ENCODE results near the gene DUOX2.
"Not testable (repeated sequence)": the region's sequence is repeated elsewhere in the genome, so short reads cannot be mapped to it uniquely, and the experiment has no call there.

DUOX2 gene

GRCh38 chr15:45137703-45138102 is 23.7 kb upstream of the DUOX2 start:
- peaks cover 3% of the 10 kb centered on the region for H3K4me1 ChIP-seq (ENCODE audit: insufficient read depth, insufficient read length)
- no peak overlapping the region for H3K9ac ChIP-seq (ENCODE audit: insufficient read length, low read depth)
- no peak for DNase-seq (ENCODE audit: low read depth, low spot score)
- peaks cover 4% of the 10 kb centered on the region for H3K36me3 ChIP-seq (ENCODE audit: insufficient read depth, insufficient read length, low read length)
- H3K4me3 ChIP-seq (ENCODE audit: insufficient read length, low read depth): no peak overlapping the region
- no peaks in the 10 kb centered on the region for H3K27me3 ChIP-seq (ENCODE audit: insufficient read depth, insufficient read length)
- TF ChIP-seq YY1 (IDR thresholded peaks at IDR 0.05; ENCODE audit: insufficient read depth, insufficient read length) (no peak), SUZ12 (IDR thresholded peaks at IDR 0.05; ENCODE audit: extremely low read depth, insufficient read depth, insufficient read length) (no peak), ZNF274 (IDR thresholded peaks at IDR 0.05; ENCODE audit: low read depth, low read length) (no peak)
- no peaks in the 10 kb centered on the region for H3K9me3 ChIP-seq (ENCODE audit: insufficient read depth, low read length)

- H3K4me3 ChIP-seq (ENCODE audit: insufficient read length, low read depth): no peak overlapping the region
- no peak for DNase-seq (ENCODE audit: low read depth, low spot score)
These were observed 22.4 kb upstream of the DUOX2 start for GRCh38 chr15:45136378-45136764.

GRCh38 chr15:45135705-45136377 is 21.9 kb upstream of the DUOX2 start:
- not testable (repeated sequence) for DNase-seq (ENCODE audit: low read depth, low spot score); H3K4me3 ChIP-seq (ENCODE audit: insufficient read length, low read depth); H3K9ac ChIP-seq (ENCODE audit: insufficient read length, low read depth); H3K9me3 ChIP-seq (ENCODE audit: insufficient read depth, low read length); H3K36me3 ChIP-seq (ENCODE audit: insufficient read depth, insufficient read length, low read length); H3K4me1 ChIP-seq (ENCODE audit: insufficient read depth, insufficient read length); H3K27me3 ChIP-seq (ENCODE audit: insufficient read depth, insufficient read length)

More at GRCh38 chr15:45136378-45136764, 22.4 kb upstream of the DUOX2 start:
- Histone ChIP-seq H3K4me1 (ENCODE audit: insufficient read depth, insufficient read length) (peaks cover 3% of the 10 kb centered on the region), H3K9me3 (ENCODE audit: insufficient read depth, low read length) (no peaks in the 10 kb centered on the region), H3K27me3 (ENCODE audit: insufficient read depth, insufficient read length) (peaks cover under 1% of the 10 kb centered on the region), H3K9ac (ENCODE audit: insufficient read length, low read depth) (no peak overlapping the region), H3K36me3 (ENCODE audit: insufficient read depth, insufficient read length, low read length) (peaks cover 2% of the 10 kb centered on the region)
- TF ChIP-seq ZNF274 (IDR thresholded peaks at IDR 0.05; ENCODE audit: low read depth, low read length): no peak
- TF ChIP-seq SUZ12 (IDR thresholded peaks at IDR 0.05; ENCODE audit: extremely low read depth, insufficient read depth, insufficient read length): no peak
- no peak for TF ChIP-seq YY1 (IDR thresholded peaks at IDR 0.05; ENCODE audit: insufficient read depth, insufficient read length)

DNA sequence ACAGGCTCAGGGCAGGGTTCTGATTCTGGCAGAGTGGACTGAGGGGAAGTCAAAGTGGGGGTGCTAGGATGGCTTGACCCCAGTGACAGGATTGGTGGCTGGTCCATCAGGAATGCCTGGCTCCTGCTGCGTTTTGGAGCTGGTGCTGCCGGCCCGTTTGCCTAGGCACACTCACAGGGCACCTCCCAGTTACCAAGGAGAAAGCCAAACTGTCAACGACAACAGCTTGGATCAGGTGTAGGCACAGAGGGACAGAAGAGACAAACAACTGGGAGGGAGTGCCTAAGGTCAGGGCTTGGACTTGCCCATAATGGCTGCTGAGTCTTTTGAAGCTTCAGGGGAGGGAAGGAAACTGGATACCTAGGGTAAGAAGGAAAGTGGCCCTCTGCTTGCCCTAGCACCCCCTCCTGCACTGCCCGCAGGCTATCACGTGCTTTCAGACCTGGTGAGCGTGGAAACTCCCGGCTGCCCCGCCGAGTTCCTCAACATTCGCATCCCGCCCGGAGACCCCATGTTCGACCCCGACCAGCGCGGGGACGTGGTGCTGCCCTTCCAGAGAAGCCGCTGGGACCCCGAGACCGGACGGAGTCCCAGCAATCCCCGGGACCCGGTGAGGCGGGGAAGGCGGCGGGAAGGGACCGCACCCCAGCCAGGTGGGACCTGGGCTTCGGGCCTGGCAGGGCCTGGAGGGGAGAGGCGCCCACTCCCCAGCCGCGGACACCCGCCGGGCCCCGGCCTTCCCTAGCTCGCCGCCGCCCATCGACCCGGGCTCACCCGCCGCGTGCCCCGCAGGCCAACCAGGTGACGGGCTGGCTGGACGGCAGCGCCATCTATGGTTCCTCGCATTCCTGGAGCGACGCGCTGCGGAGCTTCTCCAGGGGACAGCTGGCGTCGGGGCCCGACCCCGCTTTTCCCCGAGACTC is 21.0 kb upstream of the DUOX2 start:
- Histone ChIP-seq H3K4me3 (ENCODE audit: insufficient read length, low read depth) (no peak overlapping the region), H3K27me3 (ENCODE audit: insufficient read depth, insufficient read length) (peaks cover 14% of the 10 kb centered on the region)
- TF ChIP-seq YY1 (IDR thresholded peaks at IDR 0.05; ENCODE audit: insufficient read depth, insufficient read length): no peak

GRCh38 chr15:45134046-45134445 is 20.1 kb upstream of the DUOX2 start:
- no peak overlapping the region for H3K9ac ChIP-seq (ENCODE audit: insufficient read length, low read depth)
- H3K4me1 ChIP-seq (ENCODE audit: insufficient read depth, insufficient read length): peaks cover 5% of the 10 kb centered on the region
- H3K4me3 ChIP-seq (ENCODE audit: insufficient read length, low read depth): no peak overlapping the region
- TF ChIP-seq SUZ12 (IDR thresholded peaks at IDR 0.05; ENCODE audit: extremely low read depth, insufficient read depth, insufficient read length): no peak
- TF ChIP-seq ZNF274 (IDR thresholded peaks at IDR 0.05; ENCODE audit: low read depth, low read length): no peak
- no peak for TF ChIP-seq YY1 (IDR thresholded peaks at IDR 0.05; ENCODE audit: insufficient read depth, insufficient read length)
- no peaks in the 10 kb centered on the region for H3K9me3 ChIP-seq (ENCODE audit: insufficient read depth, low read length)
- H3K27me3 ChIP-seq (ENCODE audit: insufficient read depth, insufficient read length): peaks cover 21% of the 10 kb centered on the region
- no peak for DNase-seq (ENCODE audit: low read depth, low spot score)
- no peaks in the 10 kb centered on the region for H3K36me3 ChIP-seq (ENCODE audit: insufficient read depth, insufficient read length, low read length)

More for the DNA sequence above, 21.0 kb upstream of the DUOX2 start:
- H3K36me3 ChIP-seq (ENCODE audit: insufficient read depth, insufficient read length, low read length): no peaks in the 10 kb centered on the region
- peaks cover 5% of the 10 kb centered on the region for H3K4me1 ChIP-seq (ENCODE audit: insufficient read depth, insufficient read length)
- no peak overlapping the region for H3K9ac ChIP-seq (ENCODE audit: insufficient read length, low read depth)
- DNase-seq (ENCODE audit: low read depth, low spot score): no peak
- no peaks in the 10 kb centered on the region for H3K9me3 ChIP-seq (ENCODE audit: insufficient read depth, low read length)

DNA sequence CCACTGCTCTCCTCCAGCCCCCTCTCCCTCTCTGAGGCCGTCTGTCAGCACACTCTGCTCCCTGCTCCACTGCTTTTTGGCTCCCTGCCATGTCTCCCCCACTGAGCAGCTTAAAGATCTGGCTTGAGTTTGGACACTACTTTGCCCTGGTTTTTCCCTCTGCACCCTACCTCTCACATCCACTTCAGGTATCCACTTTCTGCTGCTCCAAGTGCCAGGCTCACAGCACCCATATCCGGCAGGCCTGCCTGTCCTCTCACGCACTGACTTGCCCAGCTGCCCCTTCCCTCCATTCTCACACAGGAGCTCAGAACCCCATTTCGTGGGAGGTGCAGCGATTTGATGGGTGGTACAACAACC is 19.6 kb upstream of the DUOX2 start:
- Histone ChIP-seq H3K4me1 (ENCODE audit: insufficient read depth, insufficient read length) (peaks cover 5% of the 10 kb centered on the region), H3K27me3 (ENCODE audit: insufficient read depth, insufficient read length) (peaks cover 26% of the 10 kb centered on the region), H3K36me3 (ENCODE audit: insufficient read depth, insufficient read length, low read length) (no peaks in the 10 kb centered on the region), H3K9me3 (ENCODE audit: insufficient read depth, low read length) (no peaks in the 10 kb centered on the region), H3K9ac (ENCODE audit: insufficient read length, low read depth) (no peak overlapping the region), H3K4me3 (ENCODE audit: insufficient read length, low read depth) (no peak overlapping the region)
- DNase-seq (ENCODE audit: low read depth, low spot score): no peak
- TF ChIP-seq YY1 (IDR thresholded peaks at IDR 0.05; ENCODE audit: insufficient read depth, insufficient read length): no peak
- TF ChIP-seq SUZ12 (IDR thresholded peaks at IDR 0.05; ENCODE audit: extremely low read depth, insufficient read depth, insufficient read length): no peak
- no peak for TF ChIP-seq ZNF274 (IDR thresholded peaks at IDR 0.05; ENCODE audit: low read depth, low read length)

- H3K9ac ChIP-seq (ENCODE audit: insufficient read length, low read depth): no peak overlapping the region
- peaks cover 32% of the 10 kb centered on the region for H3K27me3 ChIP-seq (ENCODE audit: insufficient read depth, insufficient read length)
- H3K9me3 ChIP-seq (ENCODE audit: insufficient read depth, low read length): no peaks in the 10 kb centered on the region
- peaks cover 5% of the 10 kb centered on the region for H3K4me1 ChIP-seq (ENCODE audit: insufficient read depth, insufficient read length)
- no peak for TF ChIP-seq SUZ12 (IDR thresholded peaks at IDR 0.05; ENCODE audit: extremely low read depth, insufficient read depth, insufficient read length)
- no peak for TF ChIP-seq YY1 (IDR thresholded peaks at IDR 0.05; ENCODE audit: insufficient read depth, insufficient read length)
- TF ChIP-seq ZNF274 (IDR thresholded peaks at IDR 0.05; ENCODE audit: low read depth, low read length): no peak
- no peak overlapping the region for H3K4me3 ChIP-seq (ENCODE audit: insufficient read length, low read depth)
- no peaks in the 10 kb centered on the region for H3K36me3 ChIP-seq (ENCODE audit: insufficient read depth, insufficient read length, low read length)
- no peak for DNase-seq (ENCODE audit: low read depth, low spot score)
These were observed 19.0 kb upstream of the DUOX2 start for GRCh38 chr15:45132844-45133560.
